K562 (cell line): ENCODE results near the gene GMIP. TPM values are rescaled to one million over a fixed set of nuclear protein-coding genes. Genes with fewer than 3 reads are reported as not detected.
A peak's percentile ranks its signal among the peaks of the same experiment; 100 is the strongest.

Experiments
- BRD4 ChIP-seq: fragments of 200-600 bp; sonication (generic); IDR thresholded peaks from 2 replicates; pipeline ENCODE4 v1.6.1; 2017; ENCODE audit warnings: inconsistent platforms
- HMGN3 ChIP-seq: IDR thresholded peaks from 2 replicates; pipeline ENCODE4 v1.6.1; 2011; ENCODE audit warnings: borderline replicate concordance, low read depth, mild to moderate bottlenecking, mixed read lengths, low read length; ENCODE audit not compliant: insufficient read length; ENCODE audit errors: extremely low read depth
- POLR2G ChIP-seq: fragments of 200-400 bp; formaldehyde crosslinking; IDR thresholded peaks from 2 replicates; pipeline ENCODE4 v1.6.1; 2017; ENCODE audit warnings: low read depth, mild to moderate bottlenecking, antibody characterized with exemption, low read length, moderate library complexity
- RBFOX2 ChIP-seq: fragments of 200-400 bp; formaldehyde crosslinking; IDR thresholded peaks from 2 replicates; pipeline ENCODE4 v1.6.1; 2017; ENCODE audit warnings: low read depth, mild to moderate bottlenecking, low read length, moderate library complexity
- TAF7 ChIP-seq: fragments of 450-650 bp; IDR thresholded peaks from 2 replicates; pipeline ENCODE4 v1.6.1; 2016; ENCODE audit warnings: missing genetic modification characterization, missing compliant biosample characterization
- TOE1 ChIP-seq, 2 experiments: fragments of 450-650 bp in 1 of 2; sonication (generic) in 1 of 2; formaldehyde crosslinking in 1 of 2; IDR thresholded peaks; 2 replicates each; pipeline versions ENCODE4 v1.7.1 to v1.8.0; 2016 to 2022; ENCODE audit warnings: borderline replicate concordance in 2 of 2, mild to moderate bottlenecking in 2 of 2, antibody characterized with exemption in 1 of 2, inconsistent platforms in 1 of 2, low read depth in 1 of 2, missing genetic modification reagents in 1 of 2, moderate library complexity in 1 of 2
- XRCC5 ChIP-seq: fragments of 200-400 bp; formaldehyde crosslinking; IDR thresholded peaks from 2 replicates; pipeline ENCODE4 v1.6.1; 2017; ENCODE audit warnings: low read depth, mild to moderate bottlenecking, low read length
- polyA plus RNA-seq, 8 experiments: library from polyadenylated mRNA; depleted of rRNA in 4 of 8; stranded (reverse) in 5 of 8; unstranded in 3 of 8; fragments of >200 nt; fragmentation: Nextera tagmentation in 2 of 8; fragmentation: Illumina TruSeq in 1 of 8; extraction: Ambion mirVana in 2 of 8; extraction: Trizol in 1 of 8; gene quantifications; 2 replicates each; pipeline versions ENCODE4 v1.2.1 to v1.2.3, GENCODE V29; 2011 to 2014; ENCODE audit warnings: inconsistent platforms in 1 of 8, missing spikeins in 1 of 8
- total RNA-seq, 7 experiments: library from RNA; depleted of rRNA in 6 of 7; stranded (reverse); fragments of >200 nt in 6 of 7; fragmentation: Illumina TruSeq in 2 of 7; extraction: Trizol in 2 of 7; gene quantifications; 2 replicates each; pipeline versions ENCODE4 v1.2.1 to v1.2.3, GENCODE V29; 2011 to 2021; ENCODE audit warnings: low replicate concordance in 1 of 7
- TF ChIP-seq, protein P1 (sequence below): sonication (generic); formaldehyde crosslinking; IDR thresholded peaks from 2 replicates; pipeline ENCODE4 v1.4.0; 2020; ENCODE audit warnings: mild to moderate bottlenecking, missing genetic modification reagents
- TF ChIP-seq, protein P2 (sequence below): conservative IDR thresholded peaks from 2 replicates; pipeline ENCODE4 v1.6.1; 2011; ENCODE audit warnings: low read depth, mild to moderate bottlenecking, low read length; ENCODE audit not compliant: control insufficient read depth
- TF ChIP-seq, protein P3 (sequence below): fragments of 250-450 bp; sonication (Bioruptor Pico); IDR thresholded peaks from 2 replicates; pipeline ENCODE4 v1.8.0; 2021; ENCODE audit warnings: moderate library complexity, mild to moderate bottlenecking, inconsistent platforms

The GMIP gene
- total and polyA plus RNA-seq, 9 of the 15 experiments (the other 6 are each of a cell fraction or from before 2014, with no cell fraction given): 0.14 to 15.8 (median 3.2) TPM

DNA sequence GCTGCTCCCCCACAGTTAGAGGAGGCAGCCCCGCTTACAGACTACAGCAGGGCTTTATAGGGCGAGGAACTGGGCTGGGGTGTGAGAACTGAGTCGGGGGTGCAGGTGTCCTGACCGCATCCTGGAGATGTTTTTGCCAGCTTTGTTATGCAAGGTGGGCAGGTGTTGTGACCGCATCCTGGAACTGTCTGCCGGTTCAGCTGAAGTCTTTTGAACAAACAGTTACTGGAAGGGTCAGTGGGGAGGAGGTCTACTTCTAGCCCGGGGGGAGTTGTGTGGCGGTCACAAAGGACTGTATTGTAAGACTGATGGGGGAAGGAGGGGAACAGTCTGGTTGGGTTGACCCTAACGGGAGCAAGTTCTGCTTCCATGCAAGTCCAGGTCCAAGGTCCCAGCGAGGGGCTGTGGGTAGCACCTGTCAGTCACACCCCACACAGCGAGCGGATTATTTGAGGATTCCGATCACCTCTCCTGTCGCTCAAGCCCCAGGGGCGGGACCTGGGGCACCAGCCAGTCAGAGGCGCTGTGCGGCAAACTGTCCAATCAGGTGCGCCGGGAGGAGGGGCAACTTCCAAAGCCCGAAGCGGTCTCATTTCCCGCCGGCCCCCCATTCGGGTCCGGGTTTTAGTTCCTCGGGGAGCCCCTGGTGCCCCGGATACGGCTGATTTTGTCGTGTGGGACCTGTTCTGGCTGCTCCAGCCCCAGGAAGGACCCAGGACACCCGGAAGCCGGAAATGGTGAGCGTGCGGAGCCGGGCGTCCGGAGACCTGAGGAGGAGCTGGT lies 25.0 kb upstream of the GMIP start, which contains the start of gene ZNF101 (continued):
- TF ChIP-seq TOE1 (IDR thresholded peaks at IDR 0.05; ENCODE audit: borderline replicate concordance) (no peak), TOE1 (CRISPR knock-in tag; IDR thresholded peaks at IDR 0.05; ENCODE audit: borderline replicate concordance, low read depth) (no peak), HMGN3 (peak; percentile 51), RBFOX2 (peak; percentile 92), XRCC5 (no peak), BRD4 (0 out of 2 replicates have a peak, but pooled peaks have one; percentile 35), POLR2G (peak; percentile 92), TAF7 (tag) (peak; percentile 25; the same call in 1 of the 2 replicates)
- TF ChIP-seq, protein P1, sequence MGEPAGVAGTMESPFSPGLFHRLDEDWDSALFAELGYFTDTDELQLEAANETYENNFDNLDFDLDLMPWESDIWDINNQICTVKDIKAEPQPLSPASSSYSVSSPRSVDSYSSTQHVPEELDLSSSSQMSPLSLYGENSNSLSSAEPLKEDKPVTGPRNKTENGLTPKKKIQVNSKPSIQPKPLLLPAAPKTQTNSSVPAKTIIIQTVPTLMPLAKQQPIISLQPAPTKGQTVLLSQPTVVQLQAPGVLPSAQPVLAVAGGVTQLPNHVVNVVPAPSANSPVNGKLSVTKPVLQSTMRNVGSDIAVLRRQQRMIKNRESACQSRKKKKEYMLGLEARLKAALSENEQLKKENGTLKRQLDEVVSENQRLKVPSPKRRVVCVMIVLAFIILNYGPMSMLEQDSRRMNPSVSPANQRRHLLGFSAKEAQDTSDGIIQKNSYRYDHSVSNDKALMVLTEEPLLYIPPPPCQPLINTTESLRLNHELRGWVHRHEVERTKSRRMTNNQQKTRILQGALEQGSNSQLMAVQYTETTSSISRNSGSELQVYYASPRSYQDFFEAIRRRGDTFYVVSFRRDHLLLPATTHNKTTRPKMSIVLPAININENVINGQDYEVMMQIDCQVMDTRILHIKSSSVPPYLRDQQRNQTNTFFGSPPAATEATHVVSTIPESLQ (CRISPR knock-in tag): no peak
- TF ChIP-seq, protein P2, sequence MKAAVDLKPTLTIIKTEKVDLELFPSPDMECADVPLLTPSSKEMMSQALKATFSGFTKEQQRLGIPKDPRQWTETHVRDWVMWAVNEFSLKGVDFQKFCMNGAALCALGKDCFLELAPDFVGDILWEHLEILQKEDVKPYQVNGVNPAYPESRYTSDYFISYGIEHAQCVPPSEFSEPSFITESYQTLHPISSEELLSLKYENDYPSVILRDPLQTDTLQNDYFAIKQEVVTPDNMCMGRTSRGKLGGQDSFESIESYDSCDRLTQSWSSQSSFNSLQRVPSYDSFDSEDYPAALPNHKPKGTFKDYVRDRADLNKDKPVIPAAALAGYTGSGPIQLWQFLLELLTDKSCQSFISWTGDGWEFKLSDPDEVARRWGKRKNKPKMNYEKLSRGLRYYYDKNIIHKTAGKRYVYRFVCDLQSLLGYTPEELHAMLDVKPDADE: 0 out of 2 replicates have a peak, but pooled peaks have one; percentile 37
- TF ChIP-seq, protein P3, sequence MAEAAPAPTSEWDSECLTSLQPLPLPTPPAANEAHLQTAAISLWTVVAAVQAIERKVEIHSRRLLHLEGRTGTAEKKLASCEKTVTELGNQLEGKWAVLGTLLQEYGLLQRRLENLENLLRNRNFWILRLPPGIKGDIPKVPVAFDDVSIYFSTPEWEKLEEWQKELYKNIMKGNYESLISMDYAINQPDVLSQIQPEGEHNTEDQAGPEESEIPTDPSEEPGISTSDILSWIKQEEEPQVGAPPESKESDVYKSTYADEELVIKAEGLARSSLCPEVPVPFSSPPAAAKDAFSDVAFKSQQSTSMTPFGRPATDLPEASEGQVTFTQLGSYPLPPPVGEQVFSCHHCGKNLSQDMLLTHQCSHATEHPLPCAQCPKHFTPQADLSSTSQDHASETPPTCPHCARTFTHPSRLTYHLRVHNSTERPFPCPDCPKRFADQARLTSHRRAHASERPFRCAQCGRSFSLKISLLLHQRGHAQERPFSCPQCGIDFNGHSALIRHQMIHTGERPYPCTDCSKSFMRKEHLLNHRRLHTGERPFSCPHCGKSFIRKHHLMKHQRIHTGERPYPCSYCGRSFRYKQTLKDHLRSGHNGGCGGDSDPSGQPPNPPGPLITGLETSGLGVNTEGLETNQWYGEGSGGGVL: no peak
- TF ChIP-seq, all 486 proteins: peak for 76
